HG02970 (cell line): ENCODE data around the gene LRRK2.

Experiments
- ATAC-seq: cut with Tn5 transposase; IDR thresholded peaks from one replicate; pipeline ENCODE4 v1.9.1; 2021; ENCODE audit warnings: mild to moderate bottlenecking, moderate library complexity, moderate number of reproducible peaks; ENCODE audit not compliant: unreplicated experiment, low FRiP score

LRRK2 gene

GRCh38 chr12:40224439-40225291 lies at the start of gene LRRK2:
Gene LRRK2 (plus strand): TSS chr12:40224997. CDS start chr12:40225132, 135 bp downstream.
- ATAC-seq: peak; percentile 45

GRCh38 chr12:40175045-40175444 lies 49.8 kb upstream of the LRRK2 start:
- ATAC-seq: no peak

DNA sequence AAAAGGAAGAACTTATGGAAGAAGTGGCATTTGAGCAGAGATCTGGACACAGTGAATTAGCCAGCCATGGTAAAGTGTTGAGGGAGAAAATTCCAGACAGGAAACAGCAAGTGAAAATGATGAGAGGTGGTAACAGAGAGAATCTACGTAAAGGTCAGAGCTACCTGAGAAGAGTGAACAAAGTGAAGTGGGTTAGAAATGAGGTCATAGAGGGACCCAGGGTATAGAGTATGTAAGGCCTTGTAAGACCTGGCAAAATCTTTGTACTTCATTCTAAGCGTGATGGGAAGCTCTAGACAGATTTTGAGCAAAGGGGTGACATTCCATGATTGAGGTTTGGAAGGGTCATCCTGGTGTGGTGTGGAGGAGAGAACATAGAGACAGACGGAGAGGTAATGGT lies 49.3 kb upstream of the LRRK2 start:
- no peak for ATAC-seq

GRCh38 chr12:40178701-40179100 lies 46.1 kb upstream of the LRRK2 start:
- ATAC-seq: no peak

DNA sequence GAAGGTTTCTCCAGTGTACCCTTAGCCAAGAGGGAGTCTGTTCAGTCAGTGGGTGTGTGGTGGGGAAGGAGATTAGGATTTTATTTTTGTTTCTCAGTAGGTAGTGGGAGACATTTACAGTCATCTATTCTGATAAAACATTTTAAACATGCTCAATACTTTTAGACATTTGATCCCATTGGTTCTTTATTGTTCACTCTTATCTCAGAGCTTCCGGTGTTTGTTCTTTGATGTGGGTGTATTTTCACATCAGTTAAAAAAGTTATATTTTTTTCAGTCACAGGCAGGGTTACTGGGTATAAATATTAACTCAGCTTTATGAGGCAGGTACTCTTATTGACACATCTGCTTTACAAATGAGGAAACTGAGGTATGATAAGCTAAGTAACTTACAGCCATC lies 43.3 kb upstream of the LRRK2 start:
- no peak for ATAC-seq

DNA sequence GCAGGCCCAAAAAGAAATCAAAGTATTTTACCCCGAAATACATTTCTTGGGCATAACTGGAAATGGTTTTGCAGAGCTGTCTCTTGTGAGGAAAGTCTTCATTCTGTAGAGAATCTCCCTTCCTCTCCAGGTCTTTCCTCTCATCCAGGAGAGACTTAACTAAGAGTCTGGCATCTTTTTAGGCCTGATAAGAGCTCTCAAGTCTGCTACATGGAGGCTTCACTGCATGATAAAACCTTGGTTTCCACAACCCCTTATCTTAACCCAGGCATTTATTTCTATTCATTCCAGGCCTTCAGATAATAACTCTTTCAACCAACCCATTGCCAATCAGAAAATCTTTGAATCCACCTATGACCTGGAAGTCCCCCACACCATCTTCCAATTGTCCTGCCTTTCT lies 41.1 kb upstream of the LRRK2 start:
- ATAC-seq: no peak

DNA sequence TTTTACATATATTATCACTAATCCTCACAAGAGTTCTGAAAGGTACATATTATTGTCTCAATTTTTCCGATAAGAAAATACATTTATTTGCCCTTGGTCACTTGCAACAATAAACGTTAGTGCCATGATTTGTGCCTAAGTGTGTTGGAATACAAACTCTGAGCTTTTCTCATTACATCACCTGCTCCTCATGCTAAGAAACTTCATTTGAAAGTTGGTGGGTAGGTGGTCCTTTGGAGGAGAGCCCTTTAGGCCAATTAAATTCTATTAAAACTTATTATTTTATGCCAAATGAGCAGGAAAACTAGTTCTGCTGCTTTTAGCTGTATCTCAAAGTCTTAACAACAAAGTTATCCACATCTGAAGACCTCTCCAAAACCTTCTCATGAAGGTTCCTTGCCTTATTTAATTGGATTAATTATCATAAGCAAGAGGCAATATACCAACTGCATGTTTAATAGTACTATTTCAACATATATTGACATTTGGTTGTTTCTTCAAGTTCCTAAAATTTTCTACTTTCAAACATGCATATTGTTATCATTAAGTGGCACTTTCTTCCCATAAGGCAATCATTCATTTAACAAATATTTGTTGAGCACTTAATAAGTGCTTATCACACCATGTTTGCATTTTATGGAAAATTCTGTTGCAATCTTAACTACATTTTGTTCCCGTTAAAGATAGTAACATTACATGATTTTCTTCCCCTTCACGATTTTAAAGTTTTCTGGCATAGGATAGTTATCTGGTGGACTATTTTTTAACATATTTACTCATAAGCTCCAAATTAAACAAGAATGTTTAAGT lies 40.1 kb upstream of the LRRK2 start:
- no peak for ATAC-seq

DNA sequence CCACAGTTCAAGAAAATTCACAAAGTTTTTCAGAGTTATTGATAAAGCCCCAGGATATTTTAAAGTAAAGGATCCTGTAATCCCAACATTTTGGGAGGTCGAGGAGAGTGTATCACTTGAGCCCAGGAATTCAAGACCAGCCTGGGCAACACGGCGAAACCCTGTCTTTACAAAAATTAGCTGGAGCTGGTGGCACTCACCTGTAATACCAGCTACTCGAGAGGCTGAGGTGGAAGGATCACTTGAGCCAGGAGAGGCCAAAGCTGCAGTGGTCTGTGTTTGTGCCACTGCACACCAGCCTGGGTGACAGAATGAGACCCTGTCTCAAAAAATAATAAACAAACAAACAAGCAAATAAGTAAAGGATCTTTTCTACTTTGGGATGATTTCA lies 39.5 kb upstream of the LRRK2 start:
- no peak for ATAC-seq

GRCh38 chr12:40188558-40189320 lies 36.1 kb upstream of the LRRK2 start:
- ATAC-seq: no peak

GRCh38 chr12:40192704-40193255 lies 32.0 kb upstream of the LRRK2 start:
- peak; percentile 96 for ATAC-seq

DNA sequence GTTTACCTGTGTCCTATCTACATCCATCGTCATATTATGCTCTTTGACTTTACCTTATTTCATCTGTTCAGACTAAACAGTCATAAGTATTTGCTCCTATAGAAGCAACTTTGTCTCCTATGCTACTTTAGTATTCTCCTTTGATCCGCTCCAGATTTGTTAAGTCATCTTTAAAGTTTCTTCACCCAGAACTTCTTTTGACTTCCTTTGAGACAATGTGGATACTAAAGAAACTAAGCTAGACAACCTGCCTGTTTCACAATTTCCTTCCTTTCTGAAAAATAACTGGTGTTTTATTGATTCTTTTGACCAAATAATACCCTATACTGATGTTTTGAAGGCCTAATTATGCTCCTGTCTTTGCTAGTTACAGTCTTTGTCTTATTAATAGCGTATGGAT lies 30.0 kb upstream of the LRRK2 start:
- no peak for ATAC-seq

GRCh38 chr12:40197590-40197989 lies 27.2 kb upstream of the LRRK2 start:
- ATAC-seq: no peak

GRCh38 chr12:40198601-40199000 lies 26.2 kb upstream of the LRRK2 start:
- ATAC-seq: no peak

DNA sequence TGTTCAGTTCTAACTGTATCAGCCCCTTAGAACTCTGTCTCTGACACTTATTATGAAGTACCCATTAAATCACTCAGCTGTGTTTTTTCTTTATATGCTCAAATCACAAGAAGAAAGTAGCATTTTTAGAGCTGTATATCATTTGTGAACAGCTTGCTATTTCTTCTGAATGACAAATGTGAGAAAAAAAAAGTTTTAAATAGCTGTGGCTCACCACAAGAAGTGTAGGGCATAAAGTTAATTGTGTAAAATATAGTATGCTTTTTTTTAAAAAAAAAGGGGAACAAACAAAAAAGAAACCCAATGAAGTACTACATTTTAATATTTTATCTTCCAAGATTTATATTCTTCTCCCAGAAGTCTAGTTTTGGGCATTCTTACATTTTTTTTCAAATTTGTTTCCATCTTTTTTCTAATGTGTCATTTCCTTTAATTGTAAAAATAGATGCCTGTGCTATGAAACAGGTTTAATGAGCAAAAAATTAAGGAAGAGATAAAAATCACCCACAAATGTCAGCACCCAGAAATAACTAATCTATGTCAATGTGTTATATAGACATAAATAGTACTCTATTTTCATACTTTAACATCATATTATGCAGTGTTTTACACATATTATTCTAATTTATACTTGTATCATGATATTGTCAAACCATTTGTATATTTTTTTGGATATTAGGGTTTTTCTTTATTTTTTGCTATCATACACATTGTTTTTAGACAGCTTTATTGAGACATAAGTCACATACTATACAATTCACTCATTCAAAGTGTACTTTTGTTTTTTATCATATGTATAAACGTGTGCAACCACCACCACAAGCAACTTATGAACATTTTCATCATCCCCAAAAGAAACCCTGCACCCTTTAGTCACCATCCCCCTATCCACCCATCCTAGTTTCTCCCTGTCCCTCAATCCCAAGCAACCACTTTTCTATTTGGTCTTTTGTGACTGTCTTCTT lies 22.4 kb upstream of the LRRK2 start:
- no peak for ATAC-seq

- ATAC-seq: no peak
Observed at GRCh38 chr12:40203060-40203430, 21.8 kb upstream of the LRRK2 start.

- ATAC-seq: no peak
Observed at GRCh38 chr12:40204337-40204736, 20.5 kb upstream of the LRRK2 start.

- ATAC-seq: no peak
Observed at GRCh38 chr12:40207551-40207950, 17.2 kb upstream of the LRRK2 start.

- ATAC-seq: peak; percentile 67
Observed at GRCh38 chr12:40208707-40209446, 15.9 kb upstream of the LRRK2 start.

- ATAC-seq: no peak
Observed at GRCh38 chr12:40209886-40210285, 14.9 kb upstream of the LRRK2 start.
